Measurements from ENCODE around the gene CTSA. TPM values are rescaled to one million over a fixed set of nuclear protein-coding genes. Genes with fewer than 3 reads are reported as not detected.

Gene CTSA
- total RNA-seq, 1 donor from 2014 or later, result 310 TPM

- H3K27me3 Mint-ChIP-seq (ENCODE audit: unreplicated experiment), result no peaks in the 10 kb centered on the region
- DNase-seq (ENCODE audit: extremely low spot score, unreplicated experiment), result no peak
- H3K9me3 Mint-ChIP-seq (ENCODE audit: unreplicated experiment), result no peaks in the 10 kb centered on the region
- H3K4me3 Mint-ChIP-seq (ENCODE audit: unreplicated experiment), result no peak overlapping the region
- H3K4me1 Mint-ChIP-seq (ENCODE audit: unreplicated experiment), result peaks cover 15% of the 10 kb centered on the region
- no peak overlapping the region for H3K27ac Mint-ChIP-seq (ENCODE audit: unreplicated experiment)
- H3K36me3 Mint-ChIP-seq (ENCODE audit: unreplicated experiment), result peaks cover 18% of the 10 kb centered on the region
- TF ChIP-seq, protein P1, sequence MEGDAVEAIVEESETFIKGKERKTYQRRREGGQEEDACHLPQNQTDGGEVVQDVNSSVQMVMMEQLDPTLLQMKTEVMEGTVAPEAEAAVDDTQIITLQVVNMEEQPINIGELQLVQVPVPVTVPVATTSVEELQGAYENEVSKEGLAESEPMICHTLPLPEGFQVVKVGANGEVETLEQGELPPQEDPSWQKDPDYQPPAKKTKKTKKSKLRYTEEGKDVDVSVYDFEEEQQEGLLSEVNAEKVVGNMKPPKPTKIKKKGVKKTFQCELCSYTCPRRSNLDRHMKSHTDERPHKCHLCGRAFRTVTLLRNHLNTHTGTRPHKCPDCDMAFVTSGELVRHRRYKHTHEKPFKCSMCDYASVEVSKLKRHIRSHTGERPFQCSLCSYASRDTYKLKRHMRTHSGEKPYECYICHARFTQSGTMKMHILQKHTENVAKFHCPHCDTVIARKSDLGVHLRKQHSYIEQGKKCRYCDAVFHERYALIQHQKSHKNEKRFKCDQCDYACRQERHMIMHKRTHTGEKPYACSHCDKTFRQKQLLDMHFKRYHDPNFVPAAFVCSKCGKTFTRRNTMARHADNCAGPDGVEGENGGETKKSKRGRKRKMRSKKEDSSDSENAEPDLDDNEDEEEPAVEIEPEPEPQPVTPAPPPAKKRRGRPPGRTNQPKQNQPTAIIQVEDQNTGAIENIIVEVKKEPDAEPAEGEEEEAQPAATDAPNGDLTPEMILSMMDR (IDR thresholded peaks at IDR 0.05), result no peak
Measured at GRCh38 chr20:45937765-45938164, 46.6 kb downstream of the CTSA start.

- Mint-ChIP-seq H3K4me1 (ENCODE audit: unreplicated experiment) (peaks cover 9% of the 10 kb centered on the region), H3K27ac (ENCODE audit: unreplicated experiment) (no peak overlapping the region), H3K27me3 (ENCODE audit: unreplicated experiment) (no peaks in the 10 kb centered on the region), H3K36me3 (ENCODE audit: unreplicated experiment) (peaks cover 26% of the 10 kb centered on the region), H3K9me3 (ENCODE audit: unreplicated experiment) (no peaks in the 10 kb centered on the region), H3K4me3 (ENCODE audit: unreplicated experiment) (no peak overlapping the region)
- DNase-seq (ENCODE audit: extremely low spot score, unreplicated experiment), result no peak
- TF ChIP-seq, protein P1 (IDR thresholded peaks at IDR 0.05), result no peak
Measured at GRCh38 chr20:45938727-45939438, 47.7 kb downstream of the CTSA start.

GRCh38 chr20:45940053-45940452 lies 48.9 kb downstream of the CTSA start:
- Mint-ChIP-seq H3K36me3 (ENCODE audit: unreplicated experiment) (peaks cover 28% of the 10 kb centered on the region), H3K4me1 (ENCODE audit: unreplicated experiment) (peaks cover 9% of the 10 kb centered on the region), H3K27ac (ENCODE audit: unreplicated experiment) (no peak overlapping the region), H3K27me3 (ENCODE audit: unreplicated experiment) (no peaks in the 10 kb centered on the region), H3K4me3 (ENCODE audit: unreplicated experiment) (no peak overlapping the region), H3K9me3 (ENCODE audit: unreplicated experiment) (no peaks in the 10 kb centered on the region)
- DNase-seq (ENCODE audit: extremely low spot score, unreplicated experiment), result no peak
- TF ChIP-seq, protein P1 (IDR thresholded peaks at IDR 0.05), result no peak

GRCh38 chr20:45940469-45940868 lies 49.3 kb downstream of the CTSA start:
- H3K27ac Mint-ChIP-seq (ENCODE audit: unreplicated experiment), result no peak overlapping the region
- no peak for DNase-seq (ENCODE audit: extremely low spot score, unreplicated experiment)
- H3K4me1 Mint-ChIP-seq (ENCODE audit: unreplicated experiment), result peaks cover 9% of the 10 kb centered on the region
- TF ChIP-seq, protein P1 (IDR thresholded peaks at IDR 0.05), result no peak
- no peak overlapping the region for H3K4me3 Mint-ChIP-seq (ENCODE audit: unreplicated experiment)
- H3K27me3 Mint-ChIP-seq (ENCODE audit: unreplicated experiment), result no peaks in the 10 kb centered on the region
- H3K9me3 Mint-ChIP-seq (ENCODE audit: unreplicated experiment), result no peaks in the 10 kb centered on the region
- peaks cover 29% of the 10 kb centered on the region for H3K36me3 Mint-ChIP-seq (ENCODE audit: unreplicated experiment)

DNA sequence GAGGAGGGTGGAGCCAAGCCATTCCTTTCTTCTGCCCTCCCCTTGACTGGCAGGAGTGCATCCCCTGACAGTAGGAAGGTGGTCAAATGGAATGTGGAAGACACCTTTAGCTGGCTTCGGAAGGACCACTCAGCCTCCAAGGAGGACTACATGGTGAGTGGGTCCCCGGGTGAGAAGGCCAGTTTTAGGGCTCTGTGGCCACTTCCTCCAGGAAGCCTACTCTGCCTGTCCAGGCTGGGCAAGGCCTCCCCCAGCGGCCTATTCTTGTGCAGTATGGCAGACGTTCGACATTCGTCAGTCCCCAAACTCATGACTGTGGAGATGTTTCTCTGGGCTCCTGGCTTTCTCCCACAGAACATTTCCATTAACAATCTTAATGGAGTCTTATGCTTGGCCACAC lies 52.5 kb downstream of the CTSA start:
- Mint-ChIP-seq H3K4me1 (ENCODE audit: unreplicated experiment) (no peaks in the 10 kb centered on the region), H3K4me3 (ENCODE audit: unreplicated experiment) (no peak overlapping the region), H3K27me3 (ENCODE audit: unreplicated experiment) (no peaks in the 10 kb centered on the region), H3K9me3 (ENCODE audit: unreplicated experiment) (no peaks in the 10 kb centered on the region), H3K36me3 (ENCODE audit: unreplicated experiment) (peaks cover 37% of the 10 kb centered on the region), H3K27ac (ENCODE audit: unreplicated experiment) (no peak overlapping the region)
- TF ChIP-seq, protein P1 (IDR thresholded peaks at IDR 0.05), result no peak
- DNase-seq (ENCODE audit: extremely low spot score, unreplicated experiment), result no peak

All from osteocyte (in vitro differentiated cells).